K562 (cell line): ENCODE results near the gene PIGX. TPM values are rescaled to one million over a fixed set of nuclear protein-coding genes. Genes with fewer than 3 reads are reported as not detected.

Experiments
- CTBP1 ChIP-seq: fragments of 450-650 bp; IDR thresholded peaks from 2 replicates; pipeline ENCODE4 v1.6.1; 2016; ENCODE audit warnings: borderline replicate concordance
- MGA ChIP-seq: fragments of 450-650 bp; IDR thresholded peaks from 2 replicates; pipeline ENCODE4 v1.6.1; 2016; ENCODE audit warnings: mild to moderate bottlenecking, moderate library complexity
- MTA3 ChIP-seq: fragments of 450-650 bp; formaldehyde crosslinking; IDR thresholded peaks from 2 replicates; pipeline ENCODE4 v1.6.1; 2017; ENCODE audit warnings: mild to moderate bottlenecking, borderline replicate concordance
- MYBL2 ChIP-seq, 2 experiments: fragments of 450-650 bp in 1 of 2; sonication (generic) in 1 of 2; formaldehyde crosslinking in 1 of 2; IDR thresholded peaks; 2 replicates each; pipeline versions ENCODE4 v1.6.1 to v1.8.1; 2017 to 2022; ENCODE audit warnings: borderline replicate concordance in 1 of 2, inconsistent platforms in 1 of 2, low read depth in 1 of 2, mild to moderate bottlenecking in 1 of 2, missing genetic modification reagents in 1 of 2, moderate library complexity in 1 of 2
- XRCC5 ChIP-seq: fragments of 200-400 bp; formaldehyde crosslinking; IDR thresholded peaks from 2 replicates; pipeline ENCODE4 v1.6.1; 2017; ENCODE audit warnings: low read depth, mild to moderate bottlenecking, low read length
- ZBTB40 ChIP-seq, 2 experiments: fragments of 450-650 bp in 1 of 2; sonication (generic) in 1 of 2; formaldehyde crosslinking in 1 of 2; IDR thresholded peaks; 2 replicates each; pipeline versions ENCODE4 v1.7.1 to v1.9.0; 2016 to 2022; ENCODE audit warnings: inconsistent platforms in 1 of 2, mild to moderate bottlenecking in 1 of 2, missing genetic modification reagents in 1 of 2
- ZNF778 ChIP-seq: fragments of 450-650 bp; formaldehyde crosslinking; IDR thresholded peaks from 2 replicates; pipeline ENCODE4 v1.4.0; 2020; ENCODE audit warnings: mild to moderate bottlenecking, moderate library complexity
- polyA plus RNA-seq, 8 experiments: library from polyadenylated mRNA; depleted of rRNA in 4 of 8; stranded (reverse) in 5 of 8; unstranded in 3 of 8; fragments of >200 nt; fragmentation: Nextera tagmentation in 2 of 8; fragmentation: Illumina TruSeq in 1 of 8; extraction: Ambion mirVana in 2 of 8; extraction: Trizol in 1 of 8; gene quantifications; 2 replicates each; pipeline versions ENCODE4 v1.2.1 to v1.2.3, GENCODE V29; 2011 to 2014; ENCODE audit warnings: inconsistent platforms in 1 of 8, missing spikeins in 1 of 8
- total RNA-seq, 7 experiments: library from RNA; depleted of rRNA in 6 of 7; stranded (reverse); fragments of >200 nt in 6 of 7; fragmentation: Illumina TruSeq in 2 of 7; extraction: Trizol in 2 of 7; gene quantifications; 2 replicates each; pipeline versions ENCODE4 v1.2.1 to v1.2.3, GENCODE V29; 2011 to 2021; ENCODE audit warnings: low replicate concordance in 1 of 7

The PIGX gene
- total and polyA plus RNA-seq, 9 of the 15 experiments (the other 6 are each of a cell fraction or from before 2014, with no cell fraction given) = 3.7 to 36.3 (median 26.9) TPM

GRCh38 chr3:196691386-196691785, 20.8 kb upstream of the PIGX start (continued):
- TF ChIP-seq MGA (no peak), MTA3 (no peak), XRCC5 (no peak), MYBL2 (IDR thresholded peaks at IDR 0.05; ENCODE audit: low read depth) (no peak), MYBL2 (CRISPR knock-in tag; IDR thresholded peaks at IDR 0.05; ENCODE audit: borderline replicate concordance) (no peak), CTBP1 (no peak), ZBTB40 (IDR thresholded peaks at IDR 0.05) (no peak), ZBTB40 (CRISPR knock-in tag; IDR thresholded peaks at IDR 0.05) (no peak), ZNF778 (no peak)
